HEK293 (cell line): ENCODE results near the gene S100A10.

Experiments used
- CTCF ChIA-PET: fragments of 350-600 bp; formaldehyde crosslinking; extraction: SDS; loops from one replicate; lab custom pipeline; 2021; ENCODE audit warnings: antibody characterized with exemption; lab: Yijun Ruan, JAX
- POLR2A ChIA-PET: fragments of 300-600 bp; formaldehyde crosslinking; extraction: SDS; loops from one replicate; lab custom pipeline; 2020; ENCODE audit warnings: antibody characterized with exemption, inconsistent platforms; lab: Yijun Ruan, JAX
- H3K27ac ChIP-seq: fragments of 200-500 bp; sonication (Bioruptor generic); 2 replicates; pipeline ENCODE4 v1.5.1; 2014; ENCODE audit warnings: low read depth, low read length, control low read depth, inconsistent platforms; ENCODE audit errors: extremely low read depth
- H3K36me3 ChIP-seq, 2 experiments: fragments of 200-500 bp in 1 of 2; sonication (Bioruptor generic) in 1 of 2; 1 replicate in 1 of 2; 2 replicates in 1 of 2; pipeline ENCODE4 v1.5.1; 2014 to 2017; ENCODE audit warnings: inconsistent platforms in 2 of 2, low read length in 2 of 2; ENCODE audit not compliant: control insufficient read depth in 2 of 2, insufficient read depth in 1 of 2
- H3K4me1 ChIP-seq: fragments of 200-500 bp; sonication (Bioruptor generic); 2 replicates; pipeline ENCODE4 v1.5.1; 2014; ENCODE audit warnings: mild to moderate bottlenecking, low read length, inconsistent platforms; ENCODE audit not compliant: control insufficient read depth, insufficient read depth
- H3K4me3 ChIP-seq: 2 replicates; pipeline ENCODE4 v1.5.1; 2011; ENCODE audit warnings: low read depth, mild to moderate bottlenecking, control low read depth, low read length, moderate library complexity
- H3K9me3 ChIP-seq: fragments of 200-500 bp; sonication (Bioruptor generic); 2 replicates; pipeline ENCODE4 v1.5.1; 2014; ENCODE audit warnings: low read depth, low read length, inconsistent platforms; ENCODE audit not compliant: control insufficient read depth, insufficient read depth
- AEBP2 ChIP-seq: fragments of 450-650 bp; formaldehyde crosslinking; IDR thresholded peaks from 2 replicates; pipeline ENCODE4 v1.5.1; 2016; ENCODE audit warnings: missing biosample characterization, missing genetic modification characterization, borderline replicate concordance
- GLI2 ChIP-seq: fragments of 450-650 bp; formaldehyde crosslinking; IDR thresholded peaks from 2 replicates; pipeline ENCODE4; 2017; ENCODE audit warnings: missing biosample characterization, missing genetic modification characterization, low read depth, borderline replicate concordance
- PBX3 ChIP-seq: sonication (generic); formaldehyde crosslinking; IDR thresholded peaks from 2 replicates; pipeline ENCODE4 v1.8.1; 2022; ENCODE audit warnings: mild to moderate bottlenecking, moderate library complexity, missing genetic modification reagents
- SP7 ChIP-seq: fragments of 450-650 bp; formaldehyde crosslinking; IDR thresholded peaks from 2 replicates; pipeline ENCODE4 v1.5.1; 2016; ENCODE audit warnings: missing biosample characterization, missing genetic modification characterization
- ZBTB8A ChIP-seq: fragments of 450-650 bp; formaldehyde crosslinking; IDR thresholded peaks from 2 replicates; pipeline ENCODE4 v1.5.1; 2016; ENCODE audit warnings: missing biosample characterization, missing genetic modification characterization
- ZNF10 ChIP-seq: fragments of 450-650 bp; formaldehyde crosslinking; IDR thresholded peaks from 2 replicates; pipeline ENCODE4 v1.5.1; 2017; ENCODE audit warnings: missing biosample characterization, missing genetic modification characterization
- ZNF155 ChIP-seq: fragments of 450-650 bp; formaldehyde crosslinking; IDR thresholded peaks from 2 replicates; pipeline ENCODE4 v1.5.1; 2016; ENCODE audit warnings: missing biosample characterization, missing genetic modification characterization
- ZNF214 ChIP-seq: fragments of 450-650 bp; formaldehyde crosslinking; IDR thresholded peaks from 2 replicates; pipeline ENCODE4 v1.5.1; 2017; ENCODE audit warnings: missing biosample characterization, mild to moderate bottlenecking, missing genetic modification characterization, borderline replicate concordance
- ZNF549 ChIP-seq: fragments of 450-650 bp; IDR thresholded peaks from 2 replicates; pipeline ENCODE4 v1.5.1; 2018; ENCODE audit warnings: missing biosample characterization, missing genetic modification characterization, mild to moderate bottlenecking, inconsistent platforms, moderate library complexity
- ZNF555 ChIP-seq: fragments of 450-650 bp; formaldehyde crosslinking; conservative IDR thresholded peaks from 2 replicates; pipeline ENCODE4 v1.5.1; 2017; ENCODE audit warnings: missing biosample characterization, mild to moderate bottlenecking, missing genetic modification characterization, inconsistent platforms
- ZNF580 ChIP-seq: fragments of 450-650 bp; formaldehyde crosslinking; IDR thresholded peaks from 2 replicates; pipeline ENCODE4 v1.5.1; 2016; ENCODE audit warnings: missing biosample characterization, missing genetic modification characterization
- ZNF596 ChIP-seq: fragments of 450-650 bp; IDR thresholded peaks from 2 replicates; pipeline ENCODE4 v1.5.0; 2018; ENCODE audit warnings: missing biosample characterization, mild to moderate bottlenecking, missing genetic modification characterization, moderate library complexity
- ZNF623 ChIP-seq: fragments of 450-650 bp; formaldehyde crosslinking; IDR thresholded peaks from 2 replicates; pipeline ENCODE4 v1.5.1; 2016; ENCODE audit warnings: missing biosample characterization, missing genetic modification characterization
- ZNF777 ChIP-seq: fragments of 450-650 bp; formaldehyde crosslinking; IDR thresholded peaks from 2 replicates; pipeline ENCODE4 v1.5.1; 2017; ENCODE audit warnings: missing biosample characterization, missing genetic modification characterization, borderline replicate concordance
- ZNF791 ChIP-seq: fragments of 450-650 bp; formaldehyde crosslinking; IDR thresholded peaks from 2 replicates; pipeline ENCODE4 v1.5.1; 2016; ENCODE audit warnings: missing biosample characterization, missing genetic modification characterization
- TF ChIP-seq, protein P1 (sequence below): fragments of 450-650 bp; formaldehyde crosslinking; conservative IDR thresholded peaks from 2 replicates; pipeline ENCODE4 v1.5.1; 2016; ENCODE audit warnings: low read depth, missing biosample characterization, missing genetic modification characterization
- TF ChIP-seq, protein P2 (sequence below): fragments of 450-650 bp; formaldehyde crosslinking; IDR thresholded peaks from 2 replicates; pipeline ENCODE4 v1.5.1; 2016; ENCODE audit warnings: missing biosample characterization, missing genetic modification characterization, low read depth
- TF ChIP-seq, protein P3 (sequence below): fragments of 450-650 bp; formaldehyde crosslinking; IDR thresholded peaks from 2 replicates; pipeline ENCODE4 v1.5.1; 2016; ENCODE audit warnings: missing biosample characterization, missing genetic modification characterization

S100A10 gene

GRCh38 chr1:151947140-151947539 lies 46.5 kb downstream of the S100A10 start:
- no peak overlapping the region for H3K27ac ChIP-seq
- no peak overlapping the region for H3K4me3 ChIP-seq
- H3K4me1 ChIP-seq, result peaks cover 15% of the 10 kb centered on the region
- no peaks in the 10 kb centered on the region for H3K36me3 ChIP-seq
- TF ChIP-seq ZNF777 (tag by site-specific recombination) (no peak), AEBP2 (tag by site-specific recombination) (no peak), SP7 (tag by site-specific recombination) (no peak), GLI2 (tag by site-specific recombination) (no peak), ZNF10 (tag by site-specific recombination) (no peak), ZNF791 (tag by site-specific recombination) (no peak), ZNF555 (tag by site-specific recombination) (no peak), PBX3 (no peak), ZNF549 (tag by site-specific recombination) (no peak), ZNF596 (tag by site-specific recombination) (no peak), ZNF580 (tag by site-specific recombination) (no peak), ZNF214 (tag by site-specific recombination) (no peak), ZBTB8A (no peak), ZNF623 (tag by site-specific recombination) (no peak), ZNF155 (tag by site-specific recombination) (no peak)
- TF ChIP-seq, protein P1, sequence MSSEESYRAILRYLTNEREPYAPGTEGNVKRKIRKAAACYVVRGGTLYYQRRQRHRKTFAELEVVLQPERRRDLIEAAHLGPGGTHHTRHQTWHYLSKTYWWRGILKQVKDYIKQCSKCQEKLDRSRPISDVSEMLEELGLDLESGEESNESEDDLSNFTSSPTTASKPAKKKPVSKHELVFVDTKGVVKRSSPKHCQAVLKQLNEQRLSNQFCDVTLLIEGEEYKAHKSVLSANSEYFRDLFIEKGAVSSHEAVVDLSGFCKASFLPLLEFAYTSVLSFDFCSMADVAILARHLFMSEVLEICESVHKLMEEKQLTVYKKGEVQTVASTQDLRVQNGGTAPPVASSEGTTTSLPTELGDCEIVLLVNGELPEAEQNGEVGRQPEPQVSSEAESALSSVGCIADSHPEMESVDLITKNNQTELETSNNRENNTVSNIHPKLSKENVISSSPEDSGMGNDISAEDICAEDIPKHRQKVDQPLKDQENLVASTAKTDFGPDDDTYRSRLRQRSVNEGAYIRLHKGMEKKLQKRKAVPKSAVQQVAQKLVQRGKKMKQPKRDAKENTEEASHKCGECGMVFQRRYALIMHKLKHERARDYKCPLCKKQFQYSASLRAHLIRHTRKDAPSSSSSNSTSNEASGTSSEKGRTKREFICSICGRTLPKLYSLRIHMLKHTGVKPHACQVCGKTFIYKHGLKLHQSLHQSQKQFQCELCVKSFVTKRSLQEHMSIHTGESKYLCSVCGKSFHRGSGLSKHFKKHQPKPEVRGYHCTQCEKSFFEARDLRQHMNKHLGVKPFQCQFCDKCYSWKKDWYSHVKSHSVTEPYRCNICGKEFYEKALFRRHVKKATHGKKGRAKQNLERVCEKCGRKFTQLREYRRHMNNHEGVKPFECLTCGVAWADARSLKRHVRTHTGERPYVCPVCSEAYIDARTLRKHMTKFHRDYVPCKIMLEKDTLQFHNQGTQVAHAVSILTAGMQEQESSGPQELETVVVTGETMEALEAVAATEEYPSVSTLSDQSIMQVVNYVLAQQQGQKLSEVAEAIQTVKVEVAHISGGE, result no peak
- TF ChIP-seq, protein P2, sequence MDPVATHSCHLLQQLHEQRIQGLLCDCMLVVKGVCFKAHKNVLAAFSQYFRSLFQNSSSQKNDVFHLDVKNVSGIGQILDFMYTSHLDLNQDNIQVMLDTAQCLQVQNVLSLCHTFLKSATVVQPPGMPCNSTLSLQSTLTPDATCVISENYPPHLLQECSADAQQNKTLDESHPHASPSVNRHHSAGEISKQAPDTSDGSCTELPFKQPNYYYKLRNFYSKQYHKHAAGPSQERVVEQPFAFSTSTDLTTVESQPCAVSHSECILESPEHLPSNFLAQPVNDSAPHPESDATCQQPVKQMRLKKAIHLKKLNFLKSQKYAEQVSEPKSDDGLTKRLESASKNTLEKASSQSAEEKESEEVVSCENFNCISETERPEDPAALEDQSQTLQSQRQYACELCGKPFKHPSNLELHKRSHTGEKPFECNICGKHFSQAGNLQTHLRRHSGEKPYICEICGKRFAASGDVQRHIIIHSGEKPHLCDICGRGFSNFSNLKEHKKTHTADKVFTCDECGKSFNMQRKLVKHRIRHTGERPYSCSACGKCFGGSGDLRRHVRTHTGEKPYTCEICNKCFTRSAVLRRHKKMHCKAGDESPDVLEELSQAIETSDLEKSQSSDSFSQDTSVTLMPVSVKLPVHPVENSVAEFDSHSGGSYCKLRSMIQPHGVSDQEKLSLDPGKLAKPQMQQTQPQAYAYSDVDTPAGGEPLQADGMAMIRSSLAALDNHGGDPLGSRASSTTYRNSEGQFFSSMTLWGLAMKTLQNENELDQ (tag by site-specific recombination), result no peak
- TF ChIP-seq, protein P3, sequence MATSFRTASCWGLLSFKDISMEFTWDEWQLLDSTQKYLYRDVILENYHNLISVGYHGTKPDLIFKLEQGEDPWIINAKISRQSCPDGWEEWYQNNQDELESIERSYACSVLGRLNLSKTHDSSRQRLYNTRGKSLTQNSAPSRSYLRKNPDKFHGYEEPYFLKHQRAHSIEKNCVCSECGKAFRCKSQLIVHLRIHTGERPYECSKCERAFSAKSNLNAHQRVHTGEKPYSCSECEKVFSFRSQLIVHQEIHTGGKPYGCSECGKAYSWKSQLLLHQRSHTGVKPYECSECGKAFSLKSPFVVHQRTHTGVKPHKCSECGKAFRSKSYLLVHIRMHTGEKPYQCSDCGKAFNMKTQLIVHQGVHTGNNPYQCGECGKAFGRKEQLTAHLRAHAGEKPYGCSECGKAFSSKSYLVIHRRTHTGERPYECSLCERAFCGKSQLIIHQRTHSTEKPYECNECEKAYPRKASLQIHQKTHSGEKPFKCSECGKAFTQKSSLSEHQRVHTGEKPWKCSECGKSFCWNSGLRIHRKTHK, result no peak
- ChIA-PET POLR2A (no interaction called here), CTCF (interaction anchor here (1.3 kb wide), 1 partner anchor 54 kb away, joined by 5 read pairs; no protein-coding TSS in a partner anchor)
- H3K9me3 ChIP-seq, result no peaks in the 10 kb centered on the region
